Suprapubic skin (tissue), 4 donors: ENCODE measurements around the gene FAU. TPM values are rescaled to one million over a fixed set of nuclear protein-coding genes. Genes with fewer than 3 reads are reported as not detected.

ENCODE experiments used
- DNase-seq, 2 donors: peaks; one replicate each; pipeline ENCODE4 v3.0.0-alpha.2; 2019; ENCODE audit warnings: low spot score in 2 of 2
- H3K27ac ChIP-seq: fragments of 200-600 bp; sonication (generic); one replicate; pipeline ENCODE4 v1.5.1; 2019
- H3K27me3 ChIP-seq: fragments of 200-600 bp; sonication (generic); one replicate; pipeline ENCODE4 v1.5.1; 2019
- H3K36me3 ChIP-seq: fragments of 200-600 bp; sonication (generic); one replicate; pipeline ENCODE4 v1.5.1; 2019
- H3K4me1 ChIP-seq: fragments of 200-600 bp; sonication (generic); one replicate; pipeline ENCODE4 v1.5.1; 2019
- H3K4me3 ChIP-seq: fragments of 200-600 bp; sonication (generic); one replicate; pipeline ENCODE4 v1.5.1; 2019; ENCODE audit warnings: mild to moderate bottlenecking
- H3K9me3 ChIP-seq: fragments of 200-600 bp; sonication (generic); one replicate; pipeline ENCODE4 v1.5.1; 2019
- EP300 ChIP-seq: sonication (generic); formaldehyde crosslinking; IDR thresholded peaks from one replicate; pipeline ENCODE4 v1.6.1; 2017; ENCODE audit warnings: antibody characterized with exemption
- POLR2A ChIP-seq, 2 donors: fragments of 450-650 bp; IDR thresholded peaks; one replicate each; pipeline ENCODE4 v1.6.1; 2017; ENCODE audit warnings: antibody characterized with exemption in 2 of 2, mild to moderate bottlenecking in 2 of 2, moderate library complexity in 2 of 2
- POLR2AphosphoS5 ChIP-seq, 3 donors: sonication (generic); formaldehyde crosslinking; IDR thresholded peaks; one replicate each; pipeline ENCODE4 v1.6.1; 2017; ENCODE audit warnings: antibody characterized with exemption in 3 of 3
- WGBS: methylation state at CpG from one replicate; pipeline ENCODE4 v1.1.5; 2018; 5-methylcytosine and 5-hydroxymethylcytosine counted together
- total RNA-seq, 4 donors: library from RNA; depleted of rRNA; stranded (reverse); fragments of >200 nt; gene quantifications; one replicate each; pipeline ENCODE4 v1.1.0, GENCODE V29; 2016
- TF ChIP-seq, protein P1 (sequence below), 2 donors: fragments of 200-600 bp in 1 of 2; fragments of 450-650 bp in 1 of 2; sonication (generic) in 1 of 2; IDR thresholded peaks; one replicate each; pipeline ENCODE4 v1.5.1; 2016 to 2019; ENCODE audit warnings: antibody characterized with exemption in 2 of 2, mild to moderate bottlenecking in 1 of 2, moderate library complexity in 1 of 2

The FAU gene
- total RNA-seq, 4 donors from 2014 or later: 584 to 609 (median 602) TPM

DNA sequence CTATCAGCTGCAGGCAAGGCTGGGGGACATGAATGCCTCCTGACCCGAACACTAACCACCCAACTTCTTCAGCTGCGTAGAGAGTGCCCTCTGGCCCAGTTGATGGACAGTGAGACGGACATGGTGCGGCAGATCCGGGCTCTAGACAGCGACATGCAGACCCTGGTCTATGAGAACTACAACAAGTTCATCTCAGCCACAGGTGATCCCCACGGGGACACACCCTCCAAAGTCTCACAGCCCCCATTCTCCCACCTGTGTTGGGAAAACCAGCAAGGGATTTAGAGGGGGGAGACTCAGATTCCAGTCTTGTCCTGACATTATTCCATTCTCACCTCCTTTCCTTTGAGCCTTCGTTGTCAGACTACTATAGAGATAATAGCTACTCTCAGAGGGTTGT, 25.0 kb downstream of the FAU start:
- peak overlapping the region; percentile 91 for H3K27ac ChIP-seq
- TF ChIP-seq POLR2A (IDR thresholded peaks at IDR 0.05) (no peak), POLR2AphosphoS5 (IDR thresholded peaks at IDR 0.05) (no peak), EP300 (no peak)
- TF ChIP-seq, protein P1, sequence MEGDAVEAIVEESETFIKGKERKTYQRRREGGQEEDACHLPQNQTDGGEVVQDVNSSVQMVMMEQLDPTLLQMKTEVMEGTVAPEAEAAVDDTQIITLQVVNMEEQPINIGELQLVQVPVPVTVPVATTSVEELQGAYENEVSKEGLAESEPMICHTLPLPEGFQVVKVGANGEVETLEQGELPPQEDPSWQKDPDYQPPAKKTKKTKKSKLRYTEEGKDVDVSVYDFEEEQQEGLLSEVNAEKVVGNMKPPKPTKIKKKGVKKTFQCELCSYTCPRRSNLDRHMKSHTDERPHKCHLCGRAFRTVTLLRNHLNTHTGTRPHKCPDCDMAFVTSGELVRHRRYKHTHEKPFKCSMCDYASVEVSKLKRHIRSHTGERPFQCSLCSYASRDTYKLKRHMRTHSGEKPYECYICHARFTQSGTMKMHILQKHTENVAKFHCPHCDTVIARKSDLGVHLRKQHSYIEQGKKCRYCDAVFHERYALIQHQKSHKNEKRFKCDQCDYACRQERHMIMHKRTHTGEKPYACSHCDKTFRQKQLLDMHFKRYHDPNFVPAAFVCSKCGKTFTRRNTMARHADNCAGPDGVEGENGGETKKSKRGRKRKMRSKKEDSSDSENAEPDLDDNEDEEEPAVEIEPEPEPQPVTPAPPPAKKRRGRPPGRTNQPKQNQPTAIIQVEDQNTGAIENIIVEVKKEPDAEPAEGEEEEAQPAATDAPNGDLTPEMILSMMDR (IDR thresholded peaks at IDR 0.05): no peak
- H3K9me3 ChIP-seq: no peaks in the 10 kb centered on the region
- no peak for DNase-seq
- H3K36me3 ChIP-seq: no peaks in the 10 kb centered on the region
- WGBS: 68% methylated on average over 2 of the region's 8 CpGs
- H3K4me3 ChIP-seq: peak overlapping the region; percentile 95
- no peaks in the 10 kb centered on the region for H3K27me3 ChIP-seq
- peaks cover 38% of the 10 kb centered on the region for H3K4me1 ChIP-seq

DNA sequence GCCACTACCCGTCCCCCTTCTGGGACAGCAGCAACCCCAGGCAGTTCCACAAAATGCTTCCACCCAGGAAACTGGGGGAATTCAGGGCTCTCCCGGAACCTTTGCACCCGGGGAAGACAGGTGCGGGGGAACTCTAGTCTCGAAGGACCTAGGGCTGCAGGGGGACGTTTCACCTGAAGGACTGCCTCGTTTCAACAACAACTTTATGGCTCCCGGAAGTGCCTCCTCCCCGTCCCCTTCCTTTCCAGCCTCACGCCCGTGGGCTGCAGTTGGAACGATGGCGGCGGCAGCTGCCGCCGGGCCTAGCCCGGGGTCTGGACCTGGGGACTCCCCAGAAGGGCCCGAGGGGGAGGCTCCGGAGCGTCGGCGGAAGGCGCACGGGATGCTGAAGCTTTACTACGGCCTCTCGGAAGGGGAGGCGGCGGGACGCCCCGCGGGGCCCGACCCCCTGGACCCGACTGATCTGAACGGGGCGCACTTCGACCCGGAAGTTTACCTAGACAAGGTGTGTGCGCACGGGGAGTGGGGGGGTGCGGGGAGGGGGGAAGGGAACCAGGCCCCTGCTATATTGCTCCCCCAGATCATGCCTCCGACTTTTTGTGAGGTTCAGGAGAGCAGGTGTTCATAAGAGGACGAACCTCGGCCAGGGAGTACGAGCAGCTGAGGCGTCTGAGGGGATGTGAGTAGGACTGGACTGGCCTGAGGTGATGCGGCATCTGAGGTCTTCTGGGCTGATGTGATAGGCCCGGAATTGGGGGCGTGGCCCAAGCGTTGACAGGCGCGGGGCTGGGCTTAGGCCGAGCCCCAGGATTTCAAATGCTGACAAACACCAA, 25.7 kb downstream of the FAU start, which contains the start of gene VPS51:
Gene VPS51, plus strand, starts transcription at position 241 of the 833 bp plus-strand sequence. Its CDS starts 37 bp downstream, at position 278.
- whole genome bisulfite sequencing: 1% methylated on average over 29 of the region's 52 CpGs
- H3K4me3 ChIP-seq: peak within 1 kb of the TSS; percentile 95
- peak within 1 kb of the TSS; percentile 91 for H3K27ac ChIP-seq
- no peaks in the 10 kb centered on the region for H3K27me3 ChIP-seq
- TF ChIP-seq, protein P1 (IDR thresholded peaks at IDR 0.05): no peak
- TF ChIP-seq EP300 (no peak), POLR2A (IDR thresholded peaks at IDR 0.05) (peak; percentile 44 to 45), POLR2AphosphoS5 (IDR thresholded peaks at IDR 0.05) (peak in 2 of 3 donors; percentile 22 to 99)
- no peaks in the 10 kb centered on the region for H3K36me3 ChIP-seq
- H3K4me1 ChIP-seq: peaks cover 33% of the 10 kb centered on the region
- DNase-seq: peak; percentile 92
- H3K9me3 ChIP-seq: no peaks in the 10 kb centered on the region

DNA sequence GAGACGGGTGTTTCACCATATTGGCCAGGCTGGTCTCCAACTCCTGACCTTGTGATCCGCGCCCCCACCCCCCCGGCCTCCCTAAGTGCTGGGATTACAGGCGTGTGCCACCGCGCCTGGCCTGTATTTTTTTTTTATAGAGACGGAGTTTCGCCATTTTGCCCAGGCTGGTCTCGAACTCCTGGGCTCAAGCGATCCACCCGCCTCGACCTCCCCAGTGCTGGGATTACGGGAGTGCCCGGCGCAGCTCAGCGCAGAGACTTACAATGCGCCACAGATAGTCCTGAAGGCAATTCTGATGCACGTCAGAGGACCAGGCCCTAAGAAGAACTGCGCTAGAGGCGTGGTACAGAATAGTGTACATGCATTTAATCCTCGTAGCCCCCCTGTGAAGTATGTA, 26.5 kb downstream of the FAU start:
- Histone ChIP-seq H3K4me3 (peak overlapping the region; percentile 95), H3K27ac (peak overlapping the region; percentile 91), H3K36me3 (no peaks in the 10 kb centered on the region), H3K4me1 (peaks cover 28% of the 10 kb centered on the region), H3K27me3 (no peaks in the 10 kb centered on the region), H3K9me3 (no peaks in the 10 kb centered on the region)
- 77% methylated on average over 22 of the region's 22 CpGs for WGBS
- no peak for TF ChIP-seq EP300
- TF ChIP-seq, protein P1 (IDR thresholded peaks at IDR 0.05): no peak
- no peak for TF ChIP-seq POLR2AphosphoS5 (IDR thresholded peaks at IDR 0.05)
- DNase-seq: no peak

DNA sequence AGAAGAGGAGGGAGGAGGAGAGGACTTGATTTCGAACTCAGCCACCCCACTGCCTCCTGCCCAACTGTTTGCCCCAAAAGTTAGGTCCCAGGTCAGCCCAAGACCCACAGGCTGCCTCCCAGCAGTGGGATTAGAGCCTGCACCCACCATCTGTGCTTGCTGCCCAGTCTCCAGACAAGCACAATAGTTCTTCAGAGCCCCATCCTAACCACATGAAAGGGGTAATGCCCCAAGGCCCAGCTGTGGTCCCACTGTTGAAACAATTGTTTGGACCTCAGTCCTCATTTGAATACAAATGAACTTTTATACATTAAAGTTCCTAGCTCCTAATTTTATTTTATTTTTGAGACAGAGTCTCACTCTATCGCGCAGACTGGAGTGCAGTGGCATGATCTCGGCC, 31.3 kb downstream of the FAU start:
- Histone ChIP-seq H3K4me1 (peaks cover 2% of the 10 kb centered on the region), H3K9me3 (no peaks in the 10 kb centered on the region), H3K36me3 (peaks cover 36% of the 10 kb centered on the region), H3K4me3 (no peak overlapping the region), H3K27me3 (no peaks in the 10 kb centered on the region), H3K27ac (no peak overlapping the region)
- WGBS: 89% methylated on average over 4 of the region's 4 CpGs
- DNase-seq: no peak
- TF ChIP-seq POLR2AphosphoS5 (IDR thresholded peaks at IDR 0.05) (no peak), EP300 (no peak), POLR2A (IDR thresholded peaks at IDR 0.05) (no peak)
- TF ChIP-seq, protein P1 (IDR thresholded peaks at IDR 0.05): no peak

DNA sequence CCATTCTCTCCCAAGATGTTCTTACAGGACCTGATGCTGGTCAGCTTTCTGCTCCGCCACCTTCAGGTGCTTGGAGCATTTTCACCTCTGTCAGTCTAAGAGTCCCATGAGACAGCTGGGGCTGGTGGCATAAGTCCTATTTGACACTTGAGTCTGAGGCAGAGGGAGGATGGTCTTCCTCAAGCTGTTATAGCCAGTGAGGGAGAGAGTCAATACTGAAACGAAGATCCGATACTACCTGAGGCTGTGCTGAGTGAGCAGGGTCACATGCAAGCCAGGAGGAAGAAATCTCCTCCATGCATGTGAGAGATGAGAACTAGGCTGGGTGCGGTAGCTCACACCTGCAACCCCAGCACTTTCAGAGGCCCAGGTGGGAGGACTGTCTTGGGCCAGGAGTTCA, 32.3 kb downstream of the FAU start:
- 90% methylated on average over 3 of the region's 4 CpGs for WGBS

More for the DNA sequence above, 32.3 kb downstream of the FAU start:
- TF ChIP-seq, protein P1 (IDR thresholded peaks at IDR 0.05): no peak
- no peak for TF ChIP-seq EP300
- no peak for TF ChIP-seq POLR2AphosphoS5 (IDR thresholded peaks at IDR 0.05)
- no peak for TF ChIP-seq POLR2A (IDR thresholded peaks at IDR 0.05)
- Histone ChIP-seq H3K4me3 (no peak overlapping the region), H3K36me3 (peaks cover 36% of the 10 kb centered on the region), H3K27me3 (no peaks in the 10 kb centered on the region), H3K27ac (no peak overlapping the region), H3K4me1 (peaks cover 8% of the 10 kb centered on the region), H3K9me3 (no peaks in the 10 kb centered on the region)
- no peak for DNase-seq
